HepG2 (cell line): ENCODE measurements around the gene PPP1R16B. TPM values are rescaled to one million over a fixed set of nuclear protein-coding genes. Genes with fewer than 3 reads are reported as not detected.

Experiments used
- HINFP ChIP-seq: sonication (generic); formaldehyde crosslinking; IDR thresholded peaks from 2 replicates; pipeline ENCODE4 v1.4.0; 2020; ENCODE audit warnings: low read depth, mild to moderate bottlenecking, missing genetic modification reagents
- HMG20B ChIP-seq: conservative IDR thresholded peaks from 2 replicates; pipeline ENCODE4 v1.6.1; 2016; ENCODE audit warnings: missing genetic modification reagents, missing compliant biosample characterization
- HMGXB3 ChIP-seq: sonication (generic); formaldehyde crosslinking; IDR thresholded peaks from 2 replicates; pipeline ENCODE4 v1.4.0; 2020; ENCODE audit warnings: missing genetic modification reagents, borderline replicate concordance
- NAIF1 ChIP-seq: sonication (generic); formaldehyde crosslinking; IDR thresholded peaks from 2 replicates; pipeline ENCODE4 v1.5.0; 2020; ENCODE audit warnings: mild to moderate bottlenecking, missing genetic modification reagents, borderline replicate concordance
- NR0B2 ChIP-seq: sonication (generic); formaldehyde crosslinking; IDR thresholded peaks from 2 replicates; pipeline ENCODE4 v1.4.0; 2020; ENCODE audit warnings: mild to moderate bottlenecking, missing genetic modification reagents
- NR2F6 ChIP-seq, 2 experiments: IDR thresholded peaks; 2 replicates each; pipeline ENCODE4 v1.6.1; 2016; ENCODE audit warnings: antibody characterized with exemption in 1 of 2, mild to moderate bottlenecking in 1 of 2
- RBAK ChIP-seq: sonication (generic); formaldehyde crosslinking; IDR thresholded peaks from 2 replicates; pipeline ENCODE4 v1.5.1; 2020; ENCODE audit warnings: mild to moderate bottlenecking, missing genetic modification reagents
- SP1 ChIP-seq, 2 experiments: fragments of 450-650 bp in 1 of 2; sonication (generic) in 1 of 2; formaldehyde crosslinking in 1 of 2; IDR thresholded peaks; 2 replicates each; pipeline versions ENCODE4 v1.4.0 to v1.6.1; 2016 to 2020; ENCODE audit warnings: missing genetic modification reagents in 1 of 2
- SUZ12 ChIP-seq: fragments of 150-350 bp; IDR thresholded peaks from 2 replicates; pipeline ENCODE4 v1.6.1; 2014; ENCODE audit warnings: low read depth, low read length
- THAP11 ChIP-seq: IDR thresholded peaks from 2 replicates; pipeline ENCODE4 v1.6.1; 2016; ENCODE audit warnings: missing biosample characterization, missing genetic modification reagents
- XRCC5 ChIP-seq: fragments of 200-400 bp; formaldehyde crosslinking; optimal IDR thresholded peaks from 2 replicates; pipeline ENCODE3; 2017; ENCODE audit warnings: mild to moderate bottlenecking, low read length
- ZFP91 ChIP-seq: sonication (generic); formaldehyde crosslinking; IDR thresholded peaks from 2 replicates; pipeline ENCODE4 v1.9.0; 2022; ENCODE audit warnings: missing genetic modification reagents, mild to moderate bottlenecking, borderline replicate concordance
- ZNF275 ChIP-seq: sonication (generic); formaldehyde crosslinking; IDR thresholded peaks from 2 replicates; pipeline ENCODE4 v1.8.0; 2022; ENCODE audit warnings: missing genetic modification reagents, mild to moderate bottlenecking, inconsistent platforms, borderline replicate concordance
- ZNF276 ChIP-seq: sonication (generic); formaldehyde crosslinking; IDR thresholded peaks from 2 replicates; pipeline ENCODE4 v1.4.0; 2020; ENCODE audit warnings: mild to moderate bottlenecking, low read depth, missing genetic modification reagents
- ZNF724P ChIP-seq: sonication (generic); formaldehyde crosslinking; IDR thresholded peaks from 2 replicates; pipeline ENCODE4 v1.8.0; 2022; ENCODE audit warnings: missing genetic modification reagents, borderline replicate concordance
- ZSCAN9 ChIP-seq: IDR thresholded peaks from 2 replicates; pipeline ENCODE4 v1.6.1; 2016; ENCODE audit warnings: borderline replicate concordance
- polyA plus RNA-seq, 8 experiments: library from polyadenylated mRNA; depleted of rRNA in 3 of 8; stranded (reverse) in 7 of 8; unstranded in 1 of 8; fragments of >200 nt; fragmentation: Illumina TruSeq in 4 of 8; extraction: Trizol in 4 of 8; gene quantifications; 2 replicates each; pipeline versions ENCODE4 v1.2.1 to v1.2.3, GENCODE V29; 2011 to 2016; ENCODE audit warnings: low read depth in 4 of 8, missing spikeins in 1 of 8, mixed read lengths in 1 of 8; ENCODE audit not compliant: insufficient read depth in 1 of 8
- total RNA-seq, 5 experiments: library from RNA; depleted of rRNA; stranded (reverse); fragments of >200 nt; fragmentation: Illumina TruSeq; extraction: Trizol; gene quantifications; 2 replicates each; pipeline ENCODE4 v1.2.3, GENCODE V29; 2016; ENCODE audit warnings: low read depth in 1 of 5

PPP1R16B gene
- total and polyA plus RNA-seq, 2 of the 13 experiments (the other 11 are each of a cell fraction or from before 2014, with no cell fraction given), result 0.02 to 0.11 TPM

- TF ChIP-seq SP1 (IDR thresholded peaks at IDR 0.05) (no peak), SP1 (CRISPR knock-in tag; IDR thresholded peaks at IDR 0.05) (no peak), RBAK (CRISPR knock-in tag) (no peak), HMGXB3 (CRISPR knock-in tag) (peak; percentile 35; the same call in 1 of the 2 replicates), ZFP91 (peak; percentile 66; the same call in 1 of the 2 replicates), NAIF1 (CRISPR knock-in tag) (0 out of 2 replicates have a peak, but pooled peaks have one; percentile 57), NR2F6 (IDR thresholded peaks at IDR 0.05) (no peak), NR2F6 (CRISPR knock-in tag; IDR thresholded peaks at IDR 0.05) (peak; percentile 69; the same call in 1 of the 2 replicates), NR0B2 (0 out of 2 replicates have a peak, but pooled peaks have one; percentile 40), XRCC5 (peak; percentile 59), THAP11 (CRISPR knock-in tag) (peak; percentile 57; the same call in 1 of the 2 replicates), ZSCAN9 (CRISPR knock-in tag) (peak; percentile 85), SUZ12 (no peak), HMG20B (CRISPR knock-in tag) (peak; percentile 39; the same call in 1 of the 2 replicates), ZNF724P (peak; percentile 79; the same call in 1 of the 2 replicates), ZNF275 (peak; percentile 74; the same call in 1 of the 2 replicates), HINFP (0 out of 2 replicates have a peak, but pooled peaks have one; percentile 58), ZNF276 (CRISPR knock-in tag) (no peak)
Measured at GRCh38 chr20:38825901-38826625, 20.6 kb downstream of the PPP1R16B start (continued).
